IMR-90 (cell line): ENCODE data around the gene ZSCAN25. TPM values are rescaled to one million over a fixed set of nuclear protein-coding genes. Genes with fewer than 3 reads are reported as not detected.

Experiments
- ATAC-seq: fragments of 200-7000 bp; cut with Tn5 transposase; 2 replicates; pipeline ENCODE4 v1.9.1; 2020; ENCODE audit warnings: low read depth, mild to moderate bottlenecking, moderate library complexity
- BruUV-seq: library from RNA; stranded (reverse); fragments of 400-500 nt; replicated peaks from 2 replicates; lab custom pipeline; 2021; lab: Mats Ljungman, UMichigan
- CTCF ChIA-PET: fragments of 300-600 bp; formaldehyde crosslinking; extraction: SDS; loops from one replicate; lab custom pipeline; 2021; ENCODE audit warnings: antibody characterized with exemption; lab: Yijun Ruan, JAX
- POLR2A ChIA-PET: fragments of 300-600 bp; sonication (Branson Sonifier 250); formaldehyde crosslinking; loops from one replicate; lab custom pipeline; 2022; ENCODE audit warnings: antibody characterized with exemption; ENCODE audit not compliant: unreplicated experiment; lab: Charles Lee
- DNase-seq: peaks from one replicate; pipeline ENCODE4 v3.0.0; 2013
- H2AFZ ChIP-seq: replicated peaks from 2 replicates; pipeline ENCODE3; 2013; ENCODE audit warnings: low read length, mild to moderate bottlenecking; ENCODE audit not compliant: poor library complexity
- H2AK5ac ChIP-seq: 2 replicates; pipeline ENCODE4 v1.6.1; 2013; ENCODE audit warnings: low read depth, low read length, inconsistent platforms
- H2AK9ac ChIP-seq: replicated peaks from 2 replicates; pipeline ENCODE3; 2013; ENCODE audit warnings: mild to moderate bottlenecking, low read depth, low read length, moderate library complexity; ENCODE audit not compliant: poor library complexity
- H2BK120ac ChIP-seq: 2 replicates; pipeline ENCODE4 v1.6.1; 2013; ENCODE audit warnings: low read depth, low read length, inconsistent platforms
- H2BK15ac ChIP-seq: 3 replicates; pipeline ENCODE4 v1.6.1; 2013; ENCODE audit warnings: low read depth, low read length, inconsistent platforms
- H2BK20ac ChIP-seq: 2 replicates; pipeline ENCODE4 v1.6.1; 2013; ENCODE audit warnings: low read depth, mild to moderate bottlenecking, inconsistent platforms, low read length, moderate library complexity
- H2BK5ac ChIP-seq: 2 replicates; pipeline ENCODE4 v1.6.1; 2013; ENCODE audit warnings: mild to moderate bottlenecking, low read depth, low read length, inconsistent platforms; ENCODE audit not compliant: poor library complexity, severe bottlenecking
- H3K14ac ChIP-seq: replicated peaks from 2 replicates; pipeline ENCODE4 v1.6.1; 2013; ENCODE audit warnings: low read depth, low read length, inconsistent platforms
- H3K18ac ChIP-seq: 2 replicates; pipeline ENCODE4 v1.6.1; 2013; ENCODE audit warnings: low read depth, low read length, control low read depth
- H3K23ac ChIP-seq: 2 replicates; pipeline ENCODE4 v1.6.1; 2013; ENCODE audit warnings: low read depth, low read length, inconsistent platforms
- H3K27ac ChIP-seq: 2 replicates; pipeline ENCODE4 v1.5.1; 2013; ENCODE audit warnings: mild to moderate bottlenecking, control low read depth, low read length; ENCODE audit not compliant: insufficient read depth
- H3K27me3 ChIP-seq: 2 replicates; pipeline ENCODE4 v1.6.1; 2013; ENCODE audit warnings: low read length; ENCODE audit not compliant: control insufficient read depth, insufficient read depth
- H3K36me3 ChIP-seq: 2 replicates; pipeline ENCODE4 v1.6.1; 2013; ENCODE audit warnings: low read length, mixed read lengths; ENCODE audit not compliant: control insufficient read depth, insufficient read depth
- H3K4ac ChIP-seq: 2 replicates; pipeline ENCODE4 v1.6.1; 2013; ENCODE audit warnings: low read depth, low read length, inconsistent platforms
- H3K4me1 ChIP-seq: 2 replicates; pipeline ENCODE4 v1.6.1; 2013; ENCODE audit warnings: low read length, mixed read lengths; ENCODE audit not compliant: control insufficient read depth, insufficient read depth
- H3K4me2 ChIP-seq: 2 replicates; pipeline ENCODE4 v1.6.1; 2013; ENCODE audit warnings: low read depth, mild to moderate bottlenecking, control low read depth, low read length, moderate library complexity
- H3K4me3 ChIP-seq: 2 replicates; pipeline ENCODE4 v1.5.1; 2013; ENCODE audit warnings: low read depth, mild to moderate bottlenecking, control low read depth, low read length, moderate library complexity; ENCODE audit not compliant: insufficient read depth
- H3K56ac ChIP-seq: 2 replicates; pipeline ENCODE4 v1.6.1; 2013; ENCODE audit warnings: low read length, inconsistent platforms; ENCODE audit not compliant: insufficient read depth; ENCODE audit errors: extremely low read depth
- H3K79me1 ChIP-seq, 2 experiments: 2 replicates each; pipeline ENCODE4 v1.6.1; 2013; ENCODE audit warnings: low read length in 2 of 2, inconsistent platforms in 1 of 2, low read depth in 1 of 2
- H3K9ac ChIP-seq: 2 replicates; pipeline ENCODE4 v1.6.1; 2013; ENCODE audit warnings: low read depth, low read length, control low read depth
- H3K9me1 ChIP-seq: 2 replicates; pipeline ENCODE4 v1.6.1; 2013; ENCODE audit warnings: low read length, inconsistent platforms; ENCODE audit not compliant: insufficient read depth
- H3K9me3 ChIP-seq: 2 replicates; pipeline ENCODE4 v1.6.1; 2013; ENCODE audit warnings: low read length; ENCODE audit not compliant: control insufficient read depth, insufficient read depth
- H4K20me1 ChIP-seq: 2 replicates; pipeline ENCODE4 v1.6.1; 2013; ENCODE audit warnings: low read length, inconsistent platforms; ENCODE audit not compliant: insufficient read depth
- H4K5ac ChIP-seq: 2 replicates; pipeline ENCODE4 v1.6.1; 2013; ENCODE audit warnings: mild to moderate bottlenecking, low read depth, low read length, control low read depth
- H4K8ac ChIP-seq, 2 experiments: 2 replicates each; pipeline ENCODE4 v1.6.1; 2013; ENCODE audit warnings: low read depth in 2 of 2, low read length in 2 of 2, control low read depth in 1 of 2, inconsistent platforms in 1 of 2
- H4K91ac ChIP-seq: 2 replicates; pipeline ENCODE4 v1.6.1; 2013; ENCODE audit warnings: low read depth, low read length, inconsistent platforms; ENCODE audit not compliant: insufficient read depth
- BHLHE40 ChIP-seq: fragments of 150-350 bp; IDR thresholded peaks from 2 replicates; pipeline ENCODE4 v1.6.1; 2016; ENCODE audit warnings: mild to moderate bottlenecking, low read depth, low read length
- CEBPB ChIP-seq: IDR thresholded peaks from 2 replicates; pipeline ENCODE4 v1.6.1; 2012; ENCODE audit warnings: low read depth, low read length, improper control_type of control experiment
- CHD1 ChIP-seq: IDR thresholded peaks from 2 replicates; pipeline ENCODE4 v1.6.1; 2012; ENCODE audit warnings: low read depth, low read length, improper control_type of control experiment
- CTCF ChIP-seq: conservative IDR thresholded peaks from 2 replicates; pipeline ENCODE4 v1.5.1; 2012; ENCODE audit warnings: mild to moderate bottlenecking, low read depth, low read length, improper control_type of control experiment
- ELK1 ChIP-seq: fragments of 150-350 bp; IDR thresholded peaks from 2 replicates; pipeline ENCODE4 v1.6.1; 2016; ENCODE audit warnings: low read depth, mild to moderate bottlenecking, low read length, moderate library complexity, borderline replicate concordance
- FOS ChIP-seq: fragments of 150-350 bp; IDR thresholded peaks from 2 replicates; pipeline ENCODE4 v1.6.1; 2016; ENCODE audit warnings: low read depth, low read length
- MAFK ChIP-seq: IDR thresholded peaks from 2 replicates; pipeline ENCODE4 v1.6.1; 2012; ENCODE audit warnings: low read depth, low read length, improper control_type of control experiment
- MAZ ChIP-seq: IDR thresholded peaks from 2 replicates; pipeline ENCODE4 v1.6.1; 2012; ENCODE audit warnings: low read depth, mild to moderate bottlenecking, low read length, improper control_type of control experiment, moderate library complexity, borderline replicate concordance
- MXI1 ChIP-seq: IDR thresholded peaks from 2 replicates; pipeline ENCODE4 v1.6.1; 2012; ENCODE audit warnings: low read depth, mild to moderate bottlenecking, low read length, moderate library complexity, borderline replicate concordance
- NFE2L2 ChIP-seq: fragments of 150-350 bp; IDR thresholded peaks from 2 replicates; pipeline ENCODE4 v1.6.1; 2016; ENCODE audit warnings: low read depth, mild to moderate bottlenecking, low read length
- POLR2A ChIP-seq: IDR thresholded peaks from 2 replicates; pipeline ENCODE4 v1.6.1; 2012; ENCODE audit warnings: mild to moderate bottlenecking, low read depth, low read length
- RAD21 ChIP-seq: IDR thresholded peaks from 2 replicates; pipeline ENCODE4 v1.6.1; 2012; ENCODE audit warnings: low read length, improper control_type of control experiment
- RCOR1 ChIP-seq: IDR thresholded peaks from 2 replicates; pipeline ENCODE4 v1.6.1; 2012; ENCODE audit warnings: mild to moderate bottlenecking, low read length, improper control_type of control experiment; ENCODE audit not compliant: insufficient replicate concordance
- RFX5 ChIP-seq: IDR thresholded peaks from 2 replicates; pipeline ENCODE4 v1.8.0; 2012; ENCODE audit warnings: low read depth, mild to moderate bottlenecking, low read length, moderate library complexity
- SMC3 ChIP-seq: fragments of 150-350 bp; IDR thresholded peaks from 2 replicates; pipeline ENCODE4 v1.6.1; 2016; ENCODE audit warnings: low read depth, mild to moderate bottlenecking, antibody characterized with exemption, low read length, moderate library complexity
- USF2 ChIP-seq: fragments of 150-350 bp; IDR thresholded peaks from 2 replicates; pipeline ENCODE4 v1.6.1; 2017; ENCODE audit warnings: mild to moderate bottlenecking, antibody characterized with exemption, low read length, low read depth
- WGBS, 2 experiments: methylation state at CpG; one replicate each; pipeline versions ENCODE4 v1.1.5 to v1.1.7; 2013; ENCODE audit warnings: missing lambda C conversion rate in 2 of 2; ENCODE audit not compliant: insufficient read length in 1 of 2; ENCODE audit errors: extremely low coverage in 2 of 2; 5-methylcytosine and 5-hydroxymethylcytosine counted together
- dilution Hi-C: fragments of 300-500 bp; cut with HindIII; formaldehyde crosslinking; loops from one replicate; pipeline ENCODE4 v1.14.3; 2018; ENCODE audit warnings: low sequenced_read_pairs; ENCODE audit not compliant: unreplicated experiment
- in situ Hi-C: fragments of 300-500 bp; cut with MboI; formaldehyde crosslinking; loops from 3 replicates; pipeline ENCODE4 v1.14.3; 2019; ENCODE audit warnings: low sequenced_read_pairs, inconsistent platforms, mixed read lengths
- intact Hi-C: fragments of 100-400 bp; cut with micrococcal nuclease; formaldehyde crosslinking; loops from 2 replicates; pipeline ENCODE4 v1.10.0; 2022
- polyA plus RNA-seq, 3 experiments: library from polyadenylated mRNA; depleted of rRNA; stranded (reverse); fragments of >200 nt; gene quantifications; 2 replicates each; pipeline ENCODE4 v1.2.3, GENCODE V29; 2012; ENCODE audit warnings: low replicate concordance in 1 of 3
- total RNA-seq: library from RNA; depleted of rRNA; stranded (reverse); fragments of >200 nt; gene quantifications from 2 replicates; pipeline ENCODE4 v1.2.3, GENCODE V29; 2012

Gene ZSCAN25
- total and polyA plus RNA-seq, 2 of the 4 experiments (the other 2 are of a cell fraction) = 6.2 to 9.0 TPM

- TF ChIP-seq ELK1 = no peak
- TF ChIP-seq MXI1 = no peak
- no peak for TF ChIP-seq FOS
- TF ChIP-seq CTCF = no peak
- no peak for TF ChIP-seq CEBPB
- TF ChIP-seq CHD1 = no peak
- TF ChIP-seq RCOR1 = no peak
- no peak for TF ChIP-seq RAD21
- TF ChIP-seq SMC3 = no peak
- TF ChIP-seq NFE2L2 = no peak
- TF ChIP-seq USF2 = no peak
- TF ChIP-seq MAZ = no peak
- TF ChIP-seq MAFK = no peak
- TF ChIP-seq RFX5 = no peak
- no peak for TF ChIP-seq BHLHE40
- TF ChIP-seq POLR2A = no peak
- H3K27ac ChIP-seq = no peak overlapping the region
- H2AK9ac ChIP-seq = no peak overlapping the region
- CTCF ChIA-PET = interaction anchor here (0.6 kb wide), 1 partner anchor 249 kb away, joined by 4 read pairs; no protein-coding TSS in a partner anchor
- H4K20me1 ChIP-seq = no peaks in the 10 kb centered on the region
- no peak overlapping the region for H2AK5ac ChIP-seq
- H2BK120ac ChIP-seq = no peak overlapping the region
- no peak overlapping the region for H2BK5ac ChIP-seq
- H3K4ac ChIP-seq = no peak overlapping the region
- H2BK20ac ChIP-seq = no peak overlapping the region
- H3K4me2 ChIP-seq = no peak overlapping the region
- H4K5ac ChIP-seq = no peak overlapping the region
- H3K56ac ChIP-seq = no peak overlapping the region
- H3K36me3 ChIP-seq = no peaks in the 10 kb centered on the region
- no peaks in the 10 kb centered on the region for H3K79me1 ChIP-seq
- in situ Hi-C loops = no loop called here
- no peak overlapping the region for H2BK15ac ChIP-seq
- no peaks in the 10 kb centered on the region for H3K9me3 ChIP-seq
- no peak overlapping the region for H3K4me3 ChIP-seq
- DNase-seq (no peak), ATAC-seq (no peak)
- POLR2A ChIA-PET = no interaction called here
- dilution Hi-C loops = no loop called here
- intact Hi-C loops = no loop called here
- H3K9ac ChIP-seq = no peak overlapping the region
- no TSS peak for BruUV-seq
- H3K9me1 ChIP-seq = no peaks in the 10 kb centered on the region; the same call in 1 of the 2 replicates
- H4K91ac ChIP-seq = no peak overlapping the region
- WGBS, 2 experiments = 63% methylated on average over 2 of the region's 8 CpGs; no CpG with 5 or more reads in 1 of the 2 experiments
- no peak overlapping the region for H3K14ac ChIP-seq
- no peak overlapping the region for H3K18ac ChIP-seq
- H3K27me3 ChIP-seq = no peaks in the 10 kb centered on the region; the same call in 1 of the 2 replicates
- no peaks in the 10 kb centered on the region for H3K4me1 ChIP-seq
- no peak overlapping the region for H2AFZ ChIP-seq
- no peak overlapping the region for H3K23ac ChIP-seq
- no peak overlapping the region for H4K8ac ChIP-seq
Observed at GRCh38 chr7:99606531-99606930, 10.2 kb upstream of the ZSCAN25 start.
